Cardiac muscle cell (in vitro differentiated cells and primary cell): ENCODE results near the gene LRFN2. TPM values are rescaled to one million over a fixed set of nuclear protein-coding genes. Genes with fewer than 3 reads are reported as not detected.

Experiments
- DNase-seq, 2 donors: peaks; one replicate each; pipeline versions ENCODE4 v3.0.0 to v3.0.0-alpha.2; 2010 to 2017; ENCODE audit warnings: low read depth in 1 of 2, low spot score in 1 of 2
- H3K27ac ChIP-seq: fragments of 200-600 bp; sonication (generic); 2 replicates; pipeline ENCODE4 v1.5.1; 2016
- H3K27me3 ChIP-seq: fragments of 200-600 bp; sonication (generic); 2 replicates; pipeline ENCODE4 v1.6.0; 2016; ENCODE audit warnings: control low read depth
- H3K36me3 ChIP-seq: fragments of 200-600 bp; sonication (generic); 2 replicates; pipeline ENCODE4 v1.5.1; 2016; ENCODE audit warnings: control low read depth
- H3K4me1 ChIP-seq: fragments of 200-600 bp; sonication (generic); 2 replicates; pipeline ENCODE4 v1.8.1; 2017; ENCODE audit warnings: low read depth, mild to moderate bottlenecking, mixed run types
- H3K4me3 ChIP-seq: fragments of 200-600 bp; sonication (generic); 2 replicates; pipeline ENCODE4 v1.5.1; 2016; ENCODE audit warnings: mild to moderate bottlenecking
- H3K9me3 ChIP-seq: fragments of 200-600 bp; sonication (generic); 2 replicates; pipeline ENCODE4 v1.5.1; 2017; ENCODE audit warnings: low read depth, mild to moderate bottlenecking, control low read depth
- polyA plus RNA-seq: library from polyadenylated mRNA; unstranded; fragments of >200 nt; fragmentation: Nextera tagmentation; extraction: Ambion mirVana; gene quantifications from 2 replicates; pipeline ENCODE4 v1.2.1, GENCODE V29; 2016
- total RNA-seq: library from RNA; depleted of rRNA; stranded (reverse); fragments of >200 nt; gene quantifications from 2 replicates; pipeline ENCODE4 v1.2.3, GENCODE V29; 2016
- TF ChIP-seq, protein P1 (sequence below): IDR thresholded peaks from 2 replicates; pipeline ENCODE4 v1.5.1; 2012; ENCODE audit warnings: low read depth, mild to moderate bottlenecking, low read length

Gene LRFN2
- total and polyA plus RNA-seq, 2 experiments from 2014 or later, result 0.15 TPM; not detected in 1

DNA sequence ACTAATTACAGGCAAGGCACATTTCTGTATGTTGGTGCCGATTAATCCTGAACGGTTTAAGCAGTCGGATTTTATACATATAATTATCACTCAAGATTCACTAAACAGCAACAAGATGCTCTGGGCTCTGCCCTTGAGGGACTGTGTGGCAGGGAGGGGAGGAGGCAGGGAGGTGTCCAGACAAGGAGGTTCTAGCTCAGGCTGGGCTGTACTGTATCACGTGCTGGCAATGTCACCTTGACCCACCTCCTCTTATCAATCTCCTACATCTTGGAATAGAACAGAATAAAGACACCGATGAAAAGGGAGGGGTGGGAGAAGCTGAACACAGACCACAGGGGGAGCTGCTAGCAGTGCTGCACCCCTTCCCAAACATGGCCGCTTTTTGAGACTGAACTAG, 65.7 kb downstream of the LRFN2 start:
- Histone ChIP-seq H3K4me1 (no peaks in the 10 kb centered on the region), H3K36me3 (no peaks in the 10 kb centered on the region), H3K27me3 (no peaks in the 10 kb centered on the region), H3K4me3 (no peak overlapping the region), H3K27ac (no peak overlapping the region), H3K9me3 (no peaks in the 10 kb centered on the region)
- no peak for DNase-seq
- TF ChIP-seq, protein P1, sequence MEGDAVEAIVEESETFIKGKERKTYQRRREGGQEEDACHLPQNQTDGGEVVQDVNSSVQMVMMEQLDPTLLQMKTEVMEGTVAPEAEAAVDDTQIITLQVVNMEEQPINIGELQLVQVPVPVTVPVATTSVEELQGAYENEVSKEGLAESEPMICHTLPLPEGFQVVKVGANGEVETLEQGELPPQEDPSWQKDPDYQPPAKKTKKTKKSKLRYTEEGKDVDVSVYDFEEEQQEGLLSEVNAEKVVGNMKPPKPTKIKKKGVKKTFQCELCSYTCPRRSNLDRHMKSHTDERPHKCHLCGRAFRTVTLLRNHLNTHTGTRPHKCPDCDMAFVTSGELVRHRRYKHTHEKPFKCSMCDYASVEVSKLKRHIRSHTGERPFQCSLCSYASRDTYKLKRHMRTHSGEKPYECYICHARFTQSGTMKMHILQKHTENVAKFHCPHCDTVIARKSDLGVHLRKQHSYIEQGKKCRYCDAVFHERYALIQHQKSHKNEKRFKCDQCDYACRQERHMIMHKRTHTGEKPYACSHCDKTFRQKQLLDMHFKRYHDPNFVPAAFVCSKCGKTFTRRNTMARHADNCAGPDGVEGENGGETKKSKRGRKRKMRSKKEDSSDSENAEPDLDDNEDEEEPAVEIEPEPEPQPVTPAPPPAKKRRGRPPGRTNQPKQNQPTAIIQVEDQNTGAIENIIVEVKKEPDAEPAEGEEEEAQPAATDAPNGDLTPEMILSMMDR, result no peak

DNA sequence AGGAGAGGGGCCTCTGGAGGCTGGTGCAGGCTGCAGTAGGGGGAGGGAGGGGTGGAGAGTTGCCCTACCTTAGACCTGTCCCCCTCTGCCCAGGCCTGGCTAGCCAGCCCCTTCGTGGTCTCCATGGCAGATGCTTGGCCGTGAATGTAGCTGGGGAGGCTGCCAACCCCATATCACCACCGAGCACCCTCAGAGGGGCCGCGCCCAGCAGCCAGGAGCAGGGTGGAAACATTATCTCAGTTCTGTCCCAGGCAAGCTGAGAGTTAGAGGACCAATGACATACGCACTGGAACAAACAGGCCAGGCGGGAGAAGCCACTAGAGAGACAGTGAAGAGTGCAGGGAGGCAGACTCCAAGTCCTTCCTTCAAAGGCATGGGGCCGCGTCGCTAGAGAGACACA, 66.5 kb downstream of the LRFN2 start:
- TF ChIP-seq, protein P1, result no peak
- Histone ChIP-seq H3K36me3 (no peaks in the 10 kb centered on the region), H3K27ac (no peak overlapping the region), H3K4me1 (no peaks in the 10 kb centered on the region), H3K9me3 (no peaks in the 10 kb centered on the region), H3K4me3 (no peak overlapping the region), H3K27me3 (no peaks in the 10 kb centered on the region)
- DNase-seq, result no peak

DNA sequence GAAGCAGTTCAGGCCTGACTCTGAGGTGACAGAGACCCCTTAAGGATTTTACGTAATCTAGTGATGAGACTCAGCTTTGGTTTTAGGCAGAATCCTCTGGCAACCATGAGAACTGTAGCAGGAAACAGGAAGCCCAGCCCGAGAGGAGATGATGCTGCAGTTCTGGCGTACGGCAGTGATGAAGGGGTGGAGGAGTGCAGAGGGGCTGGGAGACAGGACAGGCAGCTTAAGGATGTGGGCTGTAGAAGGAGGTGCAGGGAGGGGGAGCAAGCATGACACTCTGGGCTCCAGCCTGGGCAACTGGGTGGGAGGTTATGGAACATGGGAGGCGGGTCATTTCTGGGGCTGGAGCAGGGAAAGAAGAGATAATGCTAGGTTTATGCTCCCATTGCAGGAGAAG, 67.1 kb downstream of the LRFN2 start:
- no peaks in the 10 kb centered on the region for H3K9me3 ChIP-seq
- no peaks in the 10 kb centered on the region for H3K36me3 ChIP-seq
- H3K27me3 ChIP-seq, result no peaks in the 10 kb centered on the region
- TF ChIP-seq, protein P1, result no peak
- H3K4me3 ChIP-seq, result no peak overlapping the region
- no peak for DNase-seq
- peaks cover 2% of the 10 kb centered on the region for H3K4me1 ChIP-seq
- H3K27ac ChIP-seq, result no peak overlapping the region

DNA sequence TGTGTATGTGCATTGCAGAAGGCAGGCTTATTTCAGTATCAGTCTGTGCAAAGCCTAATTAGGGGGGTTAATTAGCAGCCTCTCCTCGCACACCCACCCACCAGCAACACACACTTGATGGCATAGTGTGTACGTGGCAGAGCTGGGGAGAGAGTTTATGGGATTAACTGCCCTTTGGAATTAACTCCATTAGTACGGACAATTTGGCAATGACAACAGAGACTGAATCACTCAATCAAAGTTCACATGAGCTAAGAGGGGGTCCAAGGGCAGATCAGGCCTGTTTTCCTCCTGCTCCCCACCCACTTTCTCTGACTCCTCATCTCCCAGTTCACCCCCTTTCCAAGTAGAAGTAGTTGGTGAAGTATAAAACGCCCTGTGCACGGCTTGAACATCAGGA, 69.5 kb downstream of the LRFN2 start:
- TF ChIP-seq, protein P1, result no peak
- Histone ChIP-seq H3K9me3 (no peaks in the 10 kb centered on the region), H3K27ac (no peak overlapping the region), H3K4me3 (no peak overlapping the region), H3K27me3 (no peaks in the 10 kb centered on the region), H3K4me1 (peaks cover 10% of the 10 kb centered on the region), H3K36me3 (no peaks in the 10 kb centered on the region)
- no peak for DNase-seq

DNA sequence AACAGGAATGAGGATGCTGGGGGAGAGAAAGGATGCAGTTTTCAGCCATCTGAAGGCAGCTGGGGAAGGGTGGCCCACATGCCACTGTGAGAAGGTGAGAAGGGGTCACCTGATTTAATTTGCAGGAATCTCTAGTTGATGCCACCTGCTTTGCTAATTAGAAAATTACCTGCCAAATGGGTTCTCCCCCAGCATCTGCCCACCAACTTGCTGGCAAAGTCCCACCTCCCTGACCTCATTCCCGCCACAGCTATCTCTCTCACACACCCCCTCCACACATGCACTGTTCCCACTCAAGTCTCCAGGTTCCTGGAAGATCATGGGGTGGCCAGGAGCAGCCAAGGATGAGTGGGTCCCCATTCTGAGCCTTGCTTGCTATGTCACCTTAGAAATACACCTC, 70.7 kb downstream of the LRFN2 start:
- DNase-seq, result no peak
- Histone ChIP-seq H3K4me1 (peaks cover 11% of the 10 kb centered on the region), H3K27me3 (no peaks in the 10 kb centered on the region), H3K4me3 (no peak overlapping the region), H3K27ac (no peak overlapping the region), H3K36me3 (no peaks in the 10 kb centered on the region), H3K9me3 (no peaks in the 10 kb centered on the region)
- TF ChIP-seq, protein P1, result no peak

DNA sequence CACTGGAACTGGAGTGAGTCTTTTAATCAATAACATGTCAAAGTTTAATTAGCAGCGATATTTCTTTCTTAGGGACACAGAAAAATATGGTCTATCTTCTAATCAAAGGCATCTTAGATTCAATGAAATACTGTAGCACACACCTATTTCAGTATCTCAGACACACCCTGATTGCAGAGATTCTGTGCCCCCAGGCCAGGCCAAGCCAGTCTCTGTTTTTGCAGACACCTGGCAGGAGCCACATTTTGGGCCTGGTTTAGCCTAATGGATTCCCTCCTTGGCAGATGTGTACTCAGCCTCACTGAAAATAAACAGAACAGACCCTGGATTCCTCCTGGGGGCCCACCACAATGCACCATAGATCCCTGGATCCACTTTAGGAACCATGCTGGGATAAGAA, 74.8 kb downstream of the LRFN2 start:
- Histone ChIP-seq H3K27me3 (no peaks in the 10 kb centered on the region), H3K4me1 (peaks cover 11% of the 10 kb centered on the region), H3K4me3 (no peak overlapping the region), H3K27ac (no peak overlapping the region), H3K36me3 (no peaks in the 10 kb centered on the region), H3K9me3 (no peaks in the 10 kb centered on the region)
- no peak for DNase-seq
- TF ChIP-seq, protein P1, result no peak
